ENCODE measurements around the gene SEC63. TPM values are rescaled to one million over a fixed set of nuclear protein-coding genes. Genes with fewer than 3 reads are reported as not detected.

Gene SEC63
- total RNA-seq, 4 donors from 2014 or later = 10.1 to 23.1 (median 11.2) TPM

- H3K36me3 ChIP-seq = peaks cover 0 to 37% of the 10 kb centered on the region in 2 donors
- H3K27ac ChIP-seq = no peak overlapping the region
- no peak for TF ChIP-seq POLR2A (IDR thresholded peaks at IDR 0.05)
- no peaks in the 10 kb centered on the region for H3K4me1 ChIP-seq
- DNase-seq (no peak), ATAC-seq (no peak)
- H3K27me3 ChIP-seq = no peaks in the 10 kb centered on the region
- intact Hi-C loops (cut with DNase I; ENCODE audit: low total_unique reads) (no loop called here), in situ Hi-C loops (cut with MboI; ENCODE audit: low sequenced_read_pairs in 4 of 4) (no loop called here)
- H3K4me3 ChIP-seq = no peak overlapping the region
- no peaks in the 10 kb centered on the region for H3K9me3 ChIP-seq
Observed at GRCh38 chr6:107871016-107871415, 87.0 kb downstream of the SEC63 start.

GRCh38 chr6:107870381-107870780 is 87.6 kb downstream of the SEC63 start:
- ATAC-seq (no peak), DNase-seq (no peak)
- Histone ChIP-seq H3K4me3 (no peak overlapping the region), H3K27me3 (no peaks in the 10 kb centered on the region), H3K36me3 (peaks cover 0 to 31% of the 10 kb centered on the region in 2 donors), H3K9me3 (no peaks in the 10 kb centered on the region), H3K27ac (no peak overlapping the region), H3K4me1 (no peaks in the 10 kb centered on the region)
- in situ Hi-C loops (cut with MboI; ENCODE audit: low sequenced_read_pairs in 4 of 4) (no loop called here), intact Hi-C loops (cut with DNase I; ENCODE audit: low total_unique reads) (no loop called here)
- no peak for TF ChIP-seq POLR2A (IDR thresholded peaks at IDR 0.05)
- TF ChIP-seq, protein P1, sequence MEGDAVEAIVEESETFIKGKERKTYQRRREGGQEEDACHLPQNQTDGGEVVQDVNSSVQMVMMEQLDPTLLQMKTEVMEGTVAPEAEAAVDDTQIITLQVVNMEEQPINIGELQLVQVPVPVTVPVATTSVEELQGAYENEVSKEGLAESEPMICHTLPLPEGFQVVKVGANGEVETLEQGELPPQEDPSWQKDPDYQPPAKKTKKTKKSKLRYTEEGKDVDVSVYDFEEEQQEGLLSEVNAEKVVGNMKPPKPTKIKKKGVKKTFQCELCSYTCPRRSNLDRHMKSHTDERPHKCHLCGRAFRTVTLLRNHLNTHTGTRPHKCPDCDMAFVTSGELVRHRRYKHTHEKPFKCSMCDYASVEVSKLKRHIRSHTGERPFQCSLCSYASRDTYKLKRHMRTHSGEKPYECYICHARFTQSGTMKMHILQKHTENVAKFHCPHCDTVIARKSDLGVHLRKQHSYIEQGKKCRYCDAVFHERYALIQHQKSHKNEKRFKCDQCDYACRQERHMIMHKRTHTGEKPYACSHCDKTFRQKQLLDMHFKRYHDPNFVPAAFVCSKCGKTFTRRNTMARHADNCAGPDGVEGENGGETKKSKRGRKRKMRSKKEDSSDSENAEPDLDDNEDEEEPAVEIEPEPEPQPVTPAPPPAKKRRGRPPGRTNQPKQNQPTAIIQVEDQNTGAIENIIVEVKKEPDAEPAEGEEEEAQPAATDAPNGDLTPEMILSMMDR (IDR thresholded peaks at IDR 0.05 in 4 of 5, conservative IDR thresholded peaks at IDR 0.05 in 1 of 5) = no peak

DNA sequence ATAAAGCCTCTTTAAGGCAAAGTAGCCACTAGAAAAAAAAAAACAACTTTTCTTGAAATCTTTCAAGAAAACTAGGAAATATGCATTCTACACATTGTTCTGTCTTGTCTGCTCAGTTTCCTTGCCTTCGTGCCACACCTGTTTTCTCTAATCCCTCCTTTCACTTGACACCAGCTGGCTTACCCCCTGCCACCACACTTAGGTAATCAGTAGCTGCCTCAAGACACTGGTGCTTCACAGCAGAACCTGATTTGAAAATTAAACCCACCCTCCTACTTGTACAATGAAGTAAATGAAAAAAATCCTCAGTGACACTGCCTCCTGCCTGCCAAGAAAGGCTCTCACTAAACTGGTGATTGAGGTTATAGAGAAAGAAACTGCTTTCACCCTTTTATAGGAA is 88.1 kb downstream of the SEC63 start:
- intact Hi-C loops (cut with DNase I; ENCODE audit: low total_unique reads) = no loop called here
- Histone ChIP-seq H3K9me3 (no peaks in the 10 kb centered on the region), H3K27ac (no peak overlapping the region), H3K36me3 (peaks cover 0 to 26% of the 10 kb centered on the region in 2 donors), H3K27me3 (peaks cover 0 to under 1% (median 0%) of the 10 kb centered on the region in 3 donors), H3K4me1 (no peaks in the 10 kb centered on the region), H3K4me3 (no peak overlapping the region)
- DNase-seq = no peak
- in situ Hi-C loops (cut with MboI; ENCODE audit: low sequenced_read_pairs in 4 of 4) = no loop called here
- ATAC-seq = no peak
- TF ChIP-seq POLR2A (IDR thresholded peaks at IDR 0.05) = no peak
- TF ChIP-seq, protein P1 (IDR thresholded peaks at IDR 0.05 in 4 of 5, conservative IDR thresholded peaks at IDR 0.05 in 1 of 5) = no peak

GRCh38 chr6:107868867-107869611 is 89.0 kb downstream of the SEC63 start:
- DNase-seq (no peak), ATAC-seq (no peak)
- Histone ChIP-seq H3K36me3 (peaks cover 0 to 21% of the 10 kb centered on the region in 2 donors), H3K27ac (no peak overlapping the region), H3K4me3 (no peak overlapping the region), H3K9me3 (no peaks in the 10 kb centered on the region), H3K27me3 (peaks cover 0 to 3% (median 0%) of the 10 kb centered on the region in 3 donors), H3K4me1 (no peaks in the 10 kb centered on the region)
- intact Hi-C loops (cut with DNase I; ENCODE audit: low total_unique reads) (no loop called here), in situ Hi-C loops (cut with MboI; ENCODE audit: low sequenced_read_pairs in 4 of 4) (no loop called here)
- TF ChIP-seq, protein P1 (IDR thresholded peaks at IDR 0.05 in 4 of 5, conservative IDR thresholded peaks at IDR 0.05 in 1 of 5) = no peak
- TF ChIP-seq POLR2A (IDR thresholded peaks at IDR 0.05) = no peak

DNA sequence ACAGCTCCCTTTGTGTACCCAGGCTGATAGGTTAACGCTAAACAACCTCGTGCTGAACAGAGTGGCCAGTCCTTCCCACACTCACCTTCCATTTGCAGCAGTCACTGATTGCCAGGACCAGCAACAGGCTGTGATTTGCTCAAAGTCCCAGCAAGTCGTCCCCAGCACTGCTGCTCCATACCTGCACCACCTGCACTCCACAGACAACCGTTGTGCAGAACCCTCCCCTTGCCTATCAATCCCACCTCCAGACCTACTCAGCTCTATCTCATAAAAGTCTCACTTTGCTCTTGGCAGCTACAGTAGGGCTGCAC is 90.7 kb downstream of the SEC63 start:
- no peak overlapping the region for H3K27ac ChIP-seq
- H3K27me3 ChIP-seq = peaks cover 0 to 3% (median 0%) of the 10 kb centered on the region in 3 donors
- DNase-seq (no peak), ATAC-seq (no peak)
- H3K4me1 ChIP-seq = no peaks in the 10 kb centered on the region
- intact Hi-C loops (cut with DNase I; ENCODE audit: low total_unique reads) = no loop called here
- in situ Hi-C loops (cut with MboI; ENCODE audit: low sequenced_read_pairs in 4 of 4) = no loop called here
- no peaks in the 10 kb centered on the region for H3K9me3 ChIP-seq
- no peak overlapping the region for H3K4me3 ChIP-seq
- TF ChIP-seq POLR2A (IDR thresholded peaks at IDR 0.05) = no peak
- TF ChIP-seq, protein P1 (IDR thresholded peaks at IDR 0.05 in 4 of 5, conservative IDR thresholded peaks at IDR 0.05 in 1 of 5) = no peak
- peaks cover 0 to 15% of the 10 kb centered on the region in 2 donors for H3K36me3 ChIP-seq

Data from gastrocnemius medialis (tissue), 4 donors.